ENCODE measurements around the gene SH3RF2. TPM values are rescaled to one million over a fixed set of nuclear protein-coding genes. Genes with fewer than 3 reads are reported as not detected.

The SH3RF2 gene
- total RNA-seq, 1 donor from 2014 or later, result 11.5 TPM

GRCh38 chr5:145915970-145916638 is 20.3 kb upstream of the SH3RF2 start:
- no peak for ATAC-seq

GRCh38 chr5:145917288-145917687 is 19.1 kb upstream of the SH3RF2 start:
- DNase-seq, result no peak
- intact Hi-C loops (cut with DNase I), result no loop called here
- Histone ChIP-seq H3K36me3 (no peaks in the 10 kb centered on the region), H3K4me3 (no peak overlapping the region), H3K9me3 (no peaks in the 10 kb centered on the region), H3K27me3 (ENCODE audit: low read depth) (no peaks in the 10 kb centered on the region), H3K4me1 (no peaks in the 10 kb centered on the region), H3K27ac (no peak overlapping the region)
- ATAC-seq, result no peak
- no peak for TF ChIP-seq CTCF (IDR thresholded peaks at IDR 0.05)

More at GRCh38 chr5:145915970-145916638, 20.3 kb upstream of the SH3RF2 start:
- Histone ChIP-seq H3K27ac (no peak overlapping the region), H3K4me1 (no peaks in the 10 kb centered on the region), H3K9me3 (no peaks in the 10 kb centered on the region), H3K36me3 (no peaks in the 10 kb centered on the region), H3K4me3 (no peak overlapping the region), H3K27me3 (ENCODE audit: low read depth) (no peaks in the 10 kb centered on the region)
- intact Hi-C loops (cut with DNase I), result no loop called here
- DNase-seq, result no peak
- no peak for TF ChIP-seq CTCF (IDR thresholded peaks at IDR 0.05)

- no peak for TF ChIP-seq CTCF (IDR thresholded peaks at IDR 0.05)
- H3K36me3 ChIP-seq, result no peaks in the 10 kb centered on the region
- H3K4me1 ChIP-seq, result no peaks in the 10 kb centered on the region
- ATAC-seq (no peak), DNase-seq (no peak)
- intact Hi-C loops (cut with DNase I), result no loop called here
- no peaks in the 10 kb centered on the region for H3K27me3 ChIP-seq (ENCODE audit: low read depth)
- no peak overlapping the region for H3K4me3 ChIP-seq
- no peak overlapping the region for H3K27ac ChIP-seq
- no peaks in the 10 kb centered on the region for H3K9me3 ChIP-seq
Measured at GRCh38 chr5:145918397-145918796, 18.0 kb upstream of the SH3RF2 start.

GRCh38 chr5:145919413-145919812 is 17.0 kb upstream of the SH3RF2 start:
- Histone ChIP-seq H3K4me1 (no peaks in the 10 kb centered on the region), H3K36me3 (no peaks in the 10 kb centered on the region), H3K27ac (no peak overlapping the region), H3K27me3 (ENCODE audit: low read depth) (no peaks in the 10 kb centered on the region), H3K4me3 (no peak overlapping the region), H3K9me3 (no peaks in the 10 kb centered on the region)
- no peak for TF ChIP-seq CTCF (IDR thresholded peaks at IDR 0.05)
- no peak for ATAC-seq
- intact Hi-C loops (cut with DNase I), result no loop called here
- no peak for DNase-seq

- no peak for TF ChIP-seq CTCF (IDR thresholded peaks at IDR 0.05)
- no peaks in the 10 kb centered on the region for H3K36me3 ChIP-seq
- DNase-seq, result no peak
- intact Hi-C loops (cut with DNase I), result no loop called here
- H3K27me3 ChIP-seq (ENCODE audit: low read depth), result no peaks in the 10 kb centered on the region
- no peak overlapping the region for H3K27ac ChIP-seq
- no peak overlapping the region for H3K4me3 ChIP-seq
- no peaks in the 10 kb centered on the region for H3K9me3 ChIP-seq
- no peaks in the 10 kb centered on the region for H3K4me1 ChIP-seq
- no peak for ATAC-seq
Measured at GRCh38 chr5:145920542-145921210, 15.7 kb upstream of the SH3RF2 start.

Data from lower lobe of right lung (tissue), 2 donors.